Inferior parietal cortex (tissue), 1 donor: ENCODE measurements around the gene TMEM171.

Source experiments
- DNase-seq: peaks from one replicate; pipeline ENCODE4 v3.0.0-alpha.2; 2016; ENCODE audit errors: extremely low spot score

The TMEM171 gene

DNA sequence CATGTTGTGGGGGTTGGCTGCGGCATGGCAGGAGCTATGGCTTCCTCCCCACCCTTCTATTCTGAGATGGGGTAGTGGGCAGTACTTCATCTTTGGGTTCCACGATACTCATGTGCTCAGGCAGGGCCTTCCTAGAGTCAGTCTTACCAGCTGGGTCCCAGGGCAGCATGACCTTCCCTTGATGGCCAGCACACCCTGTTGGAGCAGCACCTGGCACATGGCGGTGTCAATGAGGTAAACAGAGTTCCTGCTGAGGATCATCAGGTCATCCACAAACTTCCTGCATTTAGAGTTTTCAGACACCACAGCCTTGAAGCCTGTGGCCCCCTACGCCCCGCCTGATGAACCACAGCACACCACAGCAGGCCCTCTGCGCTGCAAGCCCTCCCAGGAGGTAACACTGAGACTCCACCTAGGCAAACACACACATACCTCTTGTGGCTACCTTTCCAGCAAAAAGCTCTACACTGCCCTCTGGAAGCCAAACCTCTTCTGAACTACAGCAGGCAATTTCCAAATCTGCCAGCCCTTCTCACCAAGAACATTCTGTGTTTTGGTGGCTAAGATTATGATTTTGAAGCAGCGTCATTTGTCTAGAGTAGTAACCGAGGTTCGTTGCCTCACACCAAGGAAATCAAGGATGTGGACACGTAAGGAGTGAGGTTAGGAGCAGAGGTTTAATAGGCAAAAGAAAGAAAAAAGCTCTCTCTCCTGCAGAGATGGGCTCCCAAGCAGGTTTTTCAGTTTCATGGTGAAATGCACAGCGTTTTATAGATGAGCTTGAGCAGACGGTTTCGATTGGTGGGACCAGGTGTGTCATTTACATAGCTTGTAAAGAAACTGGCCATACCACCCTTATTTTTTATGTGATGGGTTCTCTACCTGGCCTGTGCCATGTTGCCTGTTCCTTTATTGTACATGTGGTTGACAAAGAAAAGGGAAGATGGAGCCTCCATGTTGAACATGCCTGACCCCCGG is 32.3 kb downstream of the TMEM171 start:
- DNase-seq = no peak

DNA sequence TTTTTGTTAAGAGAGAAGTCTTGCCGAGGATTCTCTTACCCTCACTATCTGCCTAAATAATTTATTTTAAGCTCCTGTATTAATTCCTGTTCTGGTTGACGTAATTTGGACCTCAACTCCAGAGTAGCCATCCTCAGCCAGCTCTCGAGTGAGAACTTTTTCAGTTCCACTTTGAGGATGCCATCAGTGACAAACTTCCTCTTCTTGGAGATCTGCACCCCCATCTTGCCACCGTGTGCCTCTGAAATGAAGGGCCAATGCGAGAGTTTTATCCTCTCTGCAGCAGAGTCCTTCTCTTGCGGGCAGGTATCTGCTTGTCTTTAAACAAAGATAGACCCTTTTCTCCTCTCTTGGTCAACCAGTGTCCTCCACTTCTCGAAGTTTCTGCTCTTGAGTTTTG is 33.1 kb downstream of the TMEM171 start:
- DNase-seq = no peak

DNA sequence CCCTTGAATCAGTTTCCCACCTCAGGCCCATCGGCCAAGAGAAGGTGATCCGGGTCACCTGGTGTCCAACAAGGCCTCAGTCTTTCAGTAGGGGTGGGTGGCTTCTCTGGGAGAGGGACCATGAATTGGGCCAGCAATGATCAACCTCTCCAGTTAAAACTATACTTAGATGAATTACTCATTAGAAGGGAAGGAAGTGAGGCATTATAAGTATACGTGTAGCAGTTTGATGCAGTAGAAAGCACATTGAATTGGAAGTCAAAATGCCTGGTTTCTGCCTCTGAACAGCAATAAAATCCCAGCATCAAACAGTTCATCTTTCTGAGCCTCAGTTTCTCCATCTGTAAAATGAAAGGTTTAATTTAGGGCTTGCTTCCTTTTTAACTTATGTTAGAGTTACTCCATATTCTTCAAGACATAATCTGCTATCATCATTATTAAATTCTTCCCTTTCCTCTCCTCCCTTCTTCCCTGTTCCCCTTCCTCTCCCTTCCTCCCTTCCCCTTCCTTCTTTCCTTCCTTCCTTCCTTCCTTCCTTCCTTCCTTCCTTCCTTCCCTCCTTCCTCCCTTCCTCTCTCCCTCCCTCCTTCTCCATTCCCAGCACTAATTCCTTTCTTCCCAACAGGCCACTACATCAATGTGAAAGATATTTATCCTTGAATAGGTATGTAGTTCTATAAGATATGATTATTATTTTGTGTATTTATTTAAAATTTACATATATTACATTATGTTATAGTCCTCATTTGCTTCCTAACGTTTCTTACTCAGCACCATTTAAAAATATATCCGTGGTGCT is 34.0 kb downstream of the TMEM171 start:
- DNase-seq = no peak

DNA sequence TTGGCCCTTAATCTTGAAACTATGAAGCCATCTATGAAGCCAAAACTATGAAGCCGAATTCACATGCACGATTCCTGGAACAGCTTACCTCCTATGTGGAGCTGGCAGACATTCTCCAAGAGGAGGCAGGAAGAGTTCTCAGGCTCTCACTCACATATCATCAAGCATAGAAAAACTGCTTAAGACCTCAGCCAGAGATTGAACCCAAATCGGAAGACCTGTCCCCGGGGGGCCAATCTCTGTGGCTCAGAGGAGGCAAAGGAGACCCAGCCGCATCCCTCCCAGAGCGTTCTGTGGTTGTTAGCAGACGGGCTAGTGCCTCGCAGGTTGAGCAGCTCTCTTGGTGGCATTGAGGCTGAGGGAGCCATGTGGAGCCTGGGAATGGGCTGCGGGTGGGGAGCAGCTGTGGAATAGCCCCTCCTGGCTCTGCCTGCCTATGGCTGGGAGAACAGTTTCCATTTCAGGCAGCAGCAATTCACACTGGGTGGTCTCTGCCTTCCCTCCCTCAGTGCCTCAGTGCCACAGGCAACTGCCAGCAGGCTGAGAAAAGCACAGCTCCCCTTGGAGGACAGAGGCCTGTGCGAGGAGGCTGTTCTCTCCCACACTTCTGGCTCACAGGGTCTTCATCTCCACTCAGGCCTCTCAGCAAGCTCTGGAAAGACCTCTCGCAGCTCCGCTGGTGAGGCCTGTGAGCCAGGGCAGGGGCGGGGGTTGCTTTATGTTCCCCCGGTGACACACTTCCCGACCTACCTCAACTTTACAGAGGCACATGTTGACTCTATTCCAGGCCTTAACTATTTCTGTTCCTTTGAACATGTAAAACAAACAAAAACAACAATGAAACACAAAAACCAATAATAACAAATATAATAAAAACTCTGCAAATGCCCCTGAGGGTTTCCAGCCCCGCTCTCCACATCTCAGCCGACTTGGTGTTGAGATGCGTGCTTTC is 35.2 kb downstream of the TMEM171 start:
- DNase-seq = no peak

DNA sequence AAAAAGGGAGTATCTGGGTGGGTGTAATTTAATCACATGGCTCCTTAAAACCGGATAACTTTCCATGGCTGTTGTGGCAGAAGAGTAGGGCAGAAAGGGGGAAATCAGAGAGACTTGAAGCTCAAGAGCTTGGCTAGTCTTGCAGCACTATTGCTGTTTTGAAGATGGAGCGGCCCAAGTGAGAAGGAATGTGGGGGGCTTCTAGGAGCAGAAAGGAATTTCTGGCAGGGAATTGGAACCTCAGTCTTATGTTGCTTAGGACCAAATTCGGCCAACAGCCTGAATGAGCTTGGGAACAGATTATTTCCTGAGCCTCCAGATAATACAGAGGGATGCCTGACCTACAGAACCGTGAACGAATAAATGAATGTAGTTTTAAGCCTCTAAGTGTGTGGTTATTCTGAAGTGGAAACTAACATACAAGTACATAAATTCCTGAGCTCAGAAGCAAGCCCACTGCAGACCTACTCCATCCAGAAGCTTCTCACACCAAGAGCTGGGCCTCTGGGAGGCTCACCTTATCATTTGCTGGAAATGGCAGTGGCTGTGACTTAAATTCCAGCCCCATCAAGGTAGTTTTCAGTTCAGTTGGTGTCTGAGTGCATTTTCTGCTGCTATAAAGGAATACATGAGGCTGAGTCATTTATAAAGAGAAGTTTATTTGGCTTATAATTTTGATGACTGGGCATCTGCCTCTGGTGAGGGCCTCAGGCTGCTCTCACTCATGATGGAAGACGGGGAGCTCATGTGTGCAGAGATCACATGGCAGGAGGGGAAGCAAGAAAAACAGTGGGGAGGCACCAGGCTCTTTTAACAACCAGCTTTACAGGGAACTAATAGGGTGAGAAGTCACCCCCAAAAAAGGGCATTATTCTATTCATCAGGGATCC is 37.3 kb downstream of the TMEM171 start:
- DNase-seq = no peak

DNA sequence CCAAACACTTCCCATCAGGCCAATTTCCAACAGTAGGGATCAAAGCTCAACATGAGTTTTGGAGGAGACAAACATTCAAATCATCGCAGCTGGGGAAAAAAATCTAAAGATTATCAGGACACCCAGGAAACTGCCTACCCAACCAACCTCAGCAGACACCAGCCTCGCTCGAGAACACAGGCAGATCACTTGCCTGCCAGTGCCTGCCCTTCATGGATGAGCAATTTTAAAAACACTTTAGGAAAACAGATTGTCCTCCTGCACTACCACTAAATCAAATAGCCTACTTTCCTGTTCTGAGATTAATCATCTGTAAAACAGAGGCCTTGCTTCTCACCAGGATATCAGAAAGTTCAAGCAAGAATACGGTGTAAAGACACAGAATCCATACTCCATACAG is 37.9 kb downstream of the TMEM171 start:
- no peak for DNase-seq

DNA sequence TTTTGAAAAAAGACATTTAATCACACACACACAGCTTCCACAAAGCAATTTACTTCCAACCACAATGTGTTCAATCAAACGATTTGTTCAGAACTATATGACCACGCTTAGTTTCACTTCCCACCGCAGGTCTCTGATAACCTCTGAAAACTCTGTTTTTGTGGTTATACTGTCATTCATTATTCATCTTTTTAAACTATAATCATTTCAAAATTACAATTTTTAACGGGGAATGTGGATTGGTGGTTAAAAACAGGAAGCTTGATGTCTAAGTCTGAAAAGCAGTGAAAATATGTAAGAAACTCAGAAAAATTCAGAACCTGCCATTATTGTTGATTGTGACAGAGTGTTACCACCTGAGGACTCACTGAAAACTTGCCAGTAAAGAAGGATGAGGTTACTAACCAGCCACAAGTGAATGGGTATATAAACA is 39.9 kb downstream of the TMEM171 start:
- no peak for DNase-seq

DNA sequence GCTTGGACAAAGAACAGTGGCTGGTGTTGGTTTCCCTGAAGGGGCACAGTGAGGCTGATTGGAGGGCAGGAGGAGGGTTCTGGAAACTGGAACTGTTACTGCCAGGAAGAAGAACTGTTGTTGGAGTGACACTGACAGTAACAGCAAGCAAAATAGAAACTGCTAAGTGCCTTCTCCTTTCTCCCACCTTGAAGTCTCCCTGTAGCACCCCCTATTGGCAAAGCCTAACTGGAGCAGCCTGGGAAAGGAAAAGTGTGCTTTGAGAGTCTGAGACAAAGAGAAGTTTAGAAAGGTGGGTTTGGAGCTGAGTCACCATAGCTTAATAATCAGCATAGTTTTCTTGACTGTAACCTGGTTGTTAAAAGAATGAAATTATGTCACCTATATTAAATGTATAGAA is 50.1 kb downstream of the TMEM171 start:
- peak; percentile 22 for DNase-seq

DNA sequence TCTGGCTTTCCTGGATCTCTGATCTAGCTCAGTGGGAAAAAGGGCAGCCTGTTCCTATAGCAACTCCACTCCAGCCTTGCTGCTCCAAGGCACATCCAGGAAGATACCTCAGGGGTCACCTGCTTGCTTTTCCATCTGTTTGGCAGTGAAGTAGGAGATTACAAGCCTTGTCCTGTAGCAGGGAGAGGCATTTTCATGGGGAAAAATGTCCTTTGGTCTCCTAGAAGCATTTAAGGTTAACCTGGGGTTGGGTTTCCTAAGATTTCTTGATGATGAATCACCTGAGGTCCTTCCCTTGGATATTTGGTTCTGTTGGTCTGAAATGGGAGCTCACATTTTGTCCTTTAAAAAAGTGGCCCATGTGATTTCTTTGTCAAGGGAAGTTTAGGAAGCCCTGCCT is 51.1 kb downstream of the TMEM171 start:
- no peak for DNase-seq

DNA sequence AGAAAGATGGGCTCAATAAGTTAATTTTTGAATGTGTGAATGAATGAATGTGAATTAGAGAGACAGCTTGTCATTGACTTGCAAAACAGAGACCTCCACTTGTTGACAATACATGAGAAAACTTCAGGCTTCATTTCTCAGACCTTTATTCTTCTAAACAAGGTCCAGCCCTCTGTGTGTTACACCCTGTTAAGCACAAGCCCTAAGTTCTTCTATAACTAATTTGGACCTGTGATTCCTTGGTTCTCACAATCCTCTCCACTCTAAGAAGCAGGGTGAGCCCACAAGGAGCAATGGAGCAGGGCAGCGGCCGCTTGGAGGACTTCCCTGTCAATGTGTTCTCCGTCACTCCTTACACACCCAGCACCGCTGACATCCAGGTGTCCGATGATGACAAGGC is 52.6 kb downstream of the TMEM171 start, which contains the start of gene TMEM174:
Gene TMEM174, plus strand, starts transcription at position 243 of the 400 bp plus-strand sequence. Its CDS starts 51 bp downstream, at position 294.
- no peak for DNase-seq

DNA sequence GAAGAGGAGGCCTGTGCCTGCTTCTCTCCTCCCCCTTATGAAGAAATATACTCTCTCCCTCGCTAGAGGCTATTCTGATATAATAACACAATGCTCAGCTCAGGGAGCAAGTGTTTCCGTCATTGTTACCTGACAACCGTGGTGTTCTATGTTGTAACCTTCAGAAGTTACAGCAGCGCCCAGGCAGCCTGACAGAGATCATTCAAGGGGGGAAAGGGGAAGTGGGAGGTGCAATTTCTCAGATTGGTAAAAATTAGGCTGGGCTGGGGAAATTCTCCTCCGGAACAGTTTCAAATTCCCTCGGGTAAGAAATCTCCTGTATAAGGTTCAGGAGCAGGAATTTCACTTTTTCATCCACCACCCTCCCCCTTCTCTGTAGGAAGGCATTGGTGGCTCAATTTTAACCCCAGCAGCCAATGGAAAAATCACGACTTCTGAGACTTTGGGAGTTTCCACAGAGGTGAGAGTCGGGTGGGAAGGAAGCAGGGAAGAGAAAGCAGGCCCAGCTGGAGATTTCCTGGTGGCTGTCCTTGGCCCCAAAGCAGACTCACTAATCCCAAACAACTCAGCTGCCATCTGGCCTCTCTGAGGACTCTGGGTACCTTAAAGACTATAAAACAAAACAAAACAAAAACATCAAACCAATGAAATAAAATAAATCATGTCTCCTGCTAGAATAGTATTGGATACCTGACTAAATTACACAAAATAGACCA is 53.9 kb downstream of the TMEM171 start:
- no peak for DNase-seq

DNA sequence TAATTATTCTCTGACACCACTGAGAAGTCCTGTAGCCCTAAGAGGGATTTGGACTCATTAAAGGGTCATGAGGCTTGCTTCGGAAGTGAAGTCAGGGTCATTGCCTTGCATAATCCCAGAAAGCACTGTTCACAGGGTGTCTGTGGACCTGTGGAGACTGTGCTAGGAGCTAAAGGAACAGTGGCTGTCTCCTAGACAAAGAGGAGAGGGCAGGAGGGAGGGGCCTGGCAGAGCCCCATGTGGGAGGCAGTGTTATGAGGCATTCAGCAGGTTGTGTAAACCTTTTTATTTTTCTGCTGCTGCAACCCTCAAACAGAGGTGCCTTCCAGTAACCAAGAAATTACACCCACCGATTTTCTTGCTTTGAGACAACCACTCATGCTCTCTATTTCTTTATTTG is 55.9 kb downstream of the TMEM171 start:
- no peak for DNase-seq

DNA sequence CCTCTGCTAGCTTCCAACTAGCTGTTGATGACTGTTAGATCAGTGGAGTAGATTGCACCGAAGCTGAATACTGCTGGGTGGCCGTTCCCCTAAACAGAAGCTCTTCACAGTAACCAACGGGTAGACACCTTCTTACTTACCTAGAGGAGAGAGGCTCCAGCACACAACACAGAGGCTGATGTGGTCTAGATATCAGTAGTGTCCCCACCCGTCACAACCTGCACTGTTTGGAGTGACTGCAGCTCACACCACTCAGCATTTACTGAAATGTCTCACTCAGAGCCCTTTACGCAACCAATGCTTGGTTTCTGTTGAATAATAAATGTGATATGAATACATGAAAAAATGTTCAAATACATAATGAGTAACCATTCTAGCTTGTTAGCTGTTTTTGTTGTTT is 57.9 kb downstream of the TMEM171 start:
- DNase-seq = no peak

DNA sequence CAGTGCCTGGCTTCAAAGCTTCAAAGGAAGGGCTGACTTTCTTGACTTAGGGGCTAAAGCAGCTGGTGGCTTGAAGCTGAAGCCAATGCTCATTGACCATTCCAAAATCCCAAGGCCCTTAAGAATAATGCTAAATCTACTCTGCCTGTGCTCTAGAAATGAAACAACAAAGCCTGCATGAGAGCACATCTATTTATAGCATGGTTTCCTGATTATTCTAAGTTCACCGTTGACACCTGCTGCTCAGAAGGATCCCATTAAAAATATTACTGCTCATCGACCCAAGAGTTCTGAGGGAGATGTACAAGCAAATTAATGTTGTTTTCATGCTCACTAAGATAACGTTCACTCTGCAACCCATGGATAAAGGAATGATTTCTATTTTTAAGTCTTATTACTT is 59.4 kb downstream of the TMEM171 start:
- DNase-seq = no peak

DNA sequence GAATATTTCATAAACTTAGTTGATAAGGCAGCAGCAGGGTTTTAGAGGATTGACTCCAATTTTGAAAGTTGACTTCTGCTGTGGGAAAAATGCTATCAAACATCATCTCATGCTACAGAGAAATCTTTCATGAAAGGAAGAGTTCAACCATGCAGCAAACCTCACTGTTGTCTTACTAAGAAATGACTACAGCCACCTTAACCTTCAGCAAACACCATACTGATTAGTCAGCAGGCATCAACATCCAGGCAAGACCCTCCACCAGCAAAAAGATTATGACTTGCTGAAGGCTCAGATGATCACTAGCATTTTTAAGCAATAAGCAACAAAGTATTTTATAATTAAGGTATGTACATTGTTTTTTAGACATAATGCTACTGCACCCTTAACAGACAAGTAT is 60.2 kb downstream of the TMEM171 start:
- DNase-seq = no peak
